Stimulated activated CD8-positive, alpha-beta memory T cell treated with anti-CD3 and anti-CD28 coated beads, Interleukin-12 subunit alpha, Interleukin-12 subunit beta, amount 100 ng/mL, for 1 hour (primary cell): ENCODE data around the gene SUSD6.
"Not testable (repeated sequence)": the region's sequence is repeated elsewhere in the genome, so short reads cannot be mapped to it uniquely, and the experiment has no call there.

ENCODE experiments used
- DNase-seq: peaks from one replicate; pipeline ENCODE4 v3.0.0-alpha.2; 2020; ENCODE audit warnings: low read depth

SUSD6 gene

GRCh38 chr14:69593018-69593677 is 18.2 kb upstream of the SUSD6 start:
- no peak for DNase-seq

- no peak for DNase-seq
These were observed 16.6 kb upstream of the SUSD6 start for GRCh38 chr14:69594846-69595245.

DNA sequence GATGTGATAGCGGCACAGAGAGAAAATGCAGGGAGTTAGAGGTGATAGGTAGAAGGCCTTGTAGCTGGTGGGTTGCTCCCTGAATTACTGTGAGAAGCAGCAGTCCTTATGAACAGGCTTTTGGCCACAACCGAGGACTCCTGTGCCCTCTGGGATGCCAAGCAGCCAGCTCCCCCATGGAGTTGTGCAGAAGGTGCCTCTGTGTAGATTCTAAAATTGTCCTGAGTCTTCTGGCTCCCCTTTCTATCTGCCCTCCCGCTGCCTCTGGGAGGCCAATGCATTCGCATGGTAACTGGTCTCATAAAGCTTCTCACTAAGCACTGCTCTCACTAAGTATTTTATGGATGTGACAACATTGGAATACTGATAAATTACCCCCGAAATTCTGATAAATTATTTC is 16.1 kb upstream of the SUSD6 start:
- no peak for DNase-seq

GRCh38 chr14:69599431-69599830 is 12.0 kb upstream of the SUSD6 start:
- not testable (repeated sequence) for DNase-seq

GRCh38 chr14:69600304-69600891 is 11.0 kb upstream of the SUSD6 start:
- DNase-seq: no peak

- DNase-seq: no peak
These were observed 5.7 kb upstream of the SUSD6 start for GRCh38 chr14:69605738-69606137.

- no peak for DNase-seq
These were observed 4.9 kb upstream of the SUSD6 start for GRCh38 chr14:69606258-69607184.

- no peak for DNase-seq
These were observed 1.1 kb upstream of the SUSD6 start for GRCh38 chr14:69610020-69610873.

DNA sequence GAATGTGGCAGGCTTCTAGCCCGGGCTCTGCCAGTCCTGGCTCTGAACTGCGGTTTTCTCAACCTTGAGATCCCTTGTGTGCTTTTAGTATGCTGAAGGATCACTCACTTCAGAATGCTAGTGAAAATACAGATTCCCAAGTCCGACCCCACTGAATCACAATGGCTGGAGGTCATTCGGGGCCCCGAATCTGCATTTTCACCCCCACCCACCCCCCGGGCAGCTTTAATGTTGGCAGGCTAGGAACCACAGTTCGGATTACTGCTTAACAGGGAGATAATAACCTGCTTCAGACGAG is 573 bp upstream of the SUSD6 start:
- no peak for DNase-seq

DNA sequence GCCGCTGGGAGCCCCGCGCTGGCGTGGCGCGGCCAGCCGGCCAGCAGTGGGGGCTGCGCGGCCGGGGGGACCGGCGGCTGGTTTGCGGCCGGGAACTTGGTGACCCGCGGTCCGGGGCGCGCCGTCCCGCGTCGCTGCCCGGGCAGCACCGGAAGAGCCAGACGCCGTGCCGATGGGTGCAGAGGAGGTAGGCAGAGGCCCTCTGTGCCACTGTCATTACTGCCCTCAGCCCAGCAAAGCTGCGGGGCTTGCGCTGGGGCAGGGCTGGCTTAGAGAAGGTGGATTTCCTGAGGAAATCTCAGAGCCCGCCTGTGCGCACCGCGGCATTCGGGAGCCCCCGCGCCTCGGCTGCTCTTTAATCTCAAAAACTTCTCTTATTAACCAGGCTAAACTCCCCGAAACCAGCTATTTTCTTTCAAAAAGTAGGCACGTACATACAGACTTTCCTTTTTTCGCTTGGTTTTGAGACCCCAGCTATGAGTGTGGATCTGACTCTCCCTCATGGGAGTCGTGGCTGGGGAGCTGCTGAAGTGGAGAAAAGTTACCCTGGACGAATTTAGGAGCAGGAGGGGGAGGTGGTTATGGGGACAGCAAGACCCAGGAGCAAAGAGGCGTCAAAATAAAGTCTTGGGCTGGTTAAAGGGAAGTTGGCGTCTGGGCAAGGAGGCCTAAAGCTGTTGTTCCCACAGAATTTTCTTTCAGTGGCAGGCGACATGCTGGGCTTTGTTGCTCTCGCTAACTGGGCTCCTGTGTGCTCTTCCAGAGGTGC is 802 bp downstream of the SUSD6 start:
- no peak for DNase-seq

DNA sequence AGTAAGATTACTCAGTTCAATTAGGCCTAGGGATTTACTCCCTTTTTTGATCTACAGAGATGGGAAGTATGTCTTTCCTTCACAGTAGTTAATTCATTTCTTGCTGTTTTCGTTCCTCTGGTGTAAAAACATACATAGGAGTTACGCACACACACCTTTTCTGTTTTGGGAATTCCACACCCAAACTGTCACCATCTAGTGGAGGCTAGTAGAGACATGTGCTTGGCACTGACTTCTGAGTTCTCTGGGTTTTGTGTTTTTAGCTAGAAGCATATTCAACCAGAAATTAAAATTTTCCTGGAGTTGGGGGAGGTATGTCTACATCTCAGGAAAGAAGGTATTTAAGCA is 1.4 kb downstream of the SUSD6 start:
- DNase-seq: no peak

GRCh38 chr14:69613312-69614073 is 2.1 kb downstream of the SUSD6 start:
- no peak for DNase-seq

DNA sequence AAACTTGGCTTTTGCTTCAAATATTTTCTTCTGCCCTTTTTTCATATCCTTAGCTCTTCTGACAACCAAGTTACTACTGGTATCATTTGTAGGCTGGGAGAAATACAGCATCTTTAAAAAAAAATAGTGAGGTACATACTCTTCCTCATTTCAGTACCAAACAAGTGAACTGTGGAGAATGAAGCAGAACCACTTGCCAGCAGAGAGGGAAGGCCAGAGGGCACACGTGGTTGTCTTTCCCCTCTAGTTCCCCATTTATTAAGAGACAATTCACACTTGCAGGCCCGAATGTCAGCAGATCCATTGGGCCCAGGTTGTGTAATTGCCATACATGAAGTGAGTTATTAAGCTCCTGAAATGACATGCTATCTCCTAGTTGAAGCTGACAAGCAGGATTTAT is 3.2 kb downstream of the SUSD6 start:
- no peak for DNase-seq

GRCh38 chr14:69615121-69615495 is 3.7 kb downstream of the SUSD6 start:
- no peak for DNase-seq

DNA sequence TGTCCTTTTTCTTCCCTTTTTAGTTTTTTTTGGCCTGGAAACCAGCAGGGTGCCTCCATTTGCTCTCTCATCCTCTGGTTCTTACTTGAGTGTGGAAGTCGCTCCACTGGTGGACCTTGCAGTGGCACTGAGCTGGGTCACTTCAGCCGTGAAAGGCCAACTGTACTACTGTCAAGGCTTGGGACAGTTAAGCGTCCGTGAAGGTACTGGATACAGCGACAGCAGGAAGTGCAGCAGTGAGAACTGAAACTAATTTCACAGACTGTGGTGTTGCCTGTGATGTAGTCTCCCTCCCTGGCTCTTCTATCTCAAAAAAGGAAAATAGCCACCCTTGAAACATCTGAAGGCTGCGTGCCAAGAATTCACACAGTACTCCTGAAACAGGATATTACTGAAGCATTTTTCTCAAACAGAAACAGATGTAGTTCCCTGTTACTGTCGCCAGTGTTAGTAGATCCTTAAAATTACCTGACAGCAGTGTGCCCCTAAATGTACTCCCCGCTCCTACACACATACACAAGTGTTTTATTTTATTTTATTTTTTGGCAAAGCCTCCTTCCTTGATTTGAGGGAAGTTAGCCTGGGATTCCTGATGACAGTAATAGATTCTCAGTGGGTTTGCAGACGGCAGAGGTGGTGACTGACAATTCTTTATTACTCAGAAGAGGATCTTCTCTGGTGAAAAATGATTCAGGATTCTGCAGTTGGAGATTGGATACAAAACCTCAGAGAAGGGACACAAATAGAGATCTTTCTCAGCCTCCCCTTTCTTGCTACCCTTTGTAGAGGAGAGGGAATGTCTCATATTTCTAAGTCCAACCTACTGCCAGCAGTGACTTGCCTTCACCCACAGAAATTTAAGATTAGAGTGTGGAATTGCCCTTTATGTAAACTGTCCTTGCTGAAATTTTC is 4.4 kb downstream of the SUSD6 start:
- DNase-seq: no peak

DNA sequence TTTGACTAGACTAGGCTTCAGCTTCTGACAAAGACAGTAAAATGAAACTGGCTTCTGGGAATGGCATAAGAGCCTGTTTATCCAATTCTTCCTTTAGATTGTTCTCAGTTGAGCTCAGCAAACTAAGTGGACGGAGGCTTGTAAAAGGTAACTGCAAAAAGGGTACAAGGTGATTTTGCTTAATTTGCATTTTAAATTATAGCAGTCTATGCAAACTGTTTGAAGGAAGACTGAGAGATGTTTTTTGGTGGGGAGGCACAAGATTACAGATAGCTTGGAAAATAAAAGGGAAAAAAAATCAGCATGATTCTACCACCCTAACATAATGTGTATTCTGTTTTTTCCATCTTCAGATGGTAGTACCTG is 5.0 kb downstream of the SUSD6 start:
- DNase-seq: no peak

GRCh38 chr14:69617796-69618195 is 6.4 kb downstream of the SUSD6 start:
- DNase-seq: no peak

GRCh38 chr14:69619012-69619411 is 7.6 kb downstream of the SUSD6 start:
- no peak for DNase-seq

GRCh38 chr14:69620211-69620611 is 8.8 kb downstream of the SUSD6 start:
- DNase-seq: no peak

DNA sequence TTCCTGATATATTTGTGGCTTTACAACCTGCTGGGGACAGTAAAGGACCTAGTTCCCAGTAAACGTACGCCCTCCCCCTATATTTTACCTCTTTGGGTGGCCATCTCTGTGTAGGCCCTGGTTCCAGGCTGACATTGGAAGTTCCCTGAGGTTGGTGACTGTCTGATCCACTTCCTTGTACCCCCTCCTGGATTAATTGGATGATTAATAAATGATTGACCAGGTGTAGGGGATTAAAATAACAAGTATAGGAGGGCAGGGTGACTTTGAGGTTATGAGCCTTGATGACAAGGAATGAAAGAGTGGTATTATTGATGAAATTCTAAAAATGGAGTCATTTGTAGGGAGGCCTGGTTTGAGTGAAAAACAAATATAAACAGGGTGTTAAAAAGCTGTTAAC is 9.6 kb downstream of the SUSD6 start:
- no peak for DNase-seq
